ENCODE results near the gene KRTAP12-1. TPM values are rescaled to one million over a fixed set of nuclear protein-coding genes. Genes with fewer than 3 reads are reported as not detected.
A peak's percentile ranks its signal among the peaks of the same experiment; 100 is the strongest.

Gene KRTAP12-1
- total RNA-seq, 1 donor from 2014 or later, result not detected

DNA sequence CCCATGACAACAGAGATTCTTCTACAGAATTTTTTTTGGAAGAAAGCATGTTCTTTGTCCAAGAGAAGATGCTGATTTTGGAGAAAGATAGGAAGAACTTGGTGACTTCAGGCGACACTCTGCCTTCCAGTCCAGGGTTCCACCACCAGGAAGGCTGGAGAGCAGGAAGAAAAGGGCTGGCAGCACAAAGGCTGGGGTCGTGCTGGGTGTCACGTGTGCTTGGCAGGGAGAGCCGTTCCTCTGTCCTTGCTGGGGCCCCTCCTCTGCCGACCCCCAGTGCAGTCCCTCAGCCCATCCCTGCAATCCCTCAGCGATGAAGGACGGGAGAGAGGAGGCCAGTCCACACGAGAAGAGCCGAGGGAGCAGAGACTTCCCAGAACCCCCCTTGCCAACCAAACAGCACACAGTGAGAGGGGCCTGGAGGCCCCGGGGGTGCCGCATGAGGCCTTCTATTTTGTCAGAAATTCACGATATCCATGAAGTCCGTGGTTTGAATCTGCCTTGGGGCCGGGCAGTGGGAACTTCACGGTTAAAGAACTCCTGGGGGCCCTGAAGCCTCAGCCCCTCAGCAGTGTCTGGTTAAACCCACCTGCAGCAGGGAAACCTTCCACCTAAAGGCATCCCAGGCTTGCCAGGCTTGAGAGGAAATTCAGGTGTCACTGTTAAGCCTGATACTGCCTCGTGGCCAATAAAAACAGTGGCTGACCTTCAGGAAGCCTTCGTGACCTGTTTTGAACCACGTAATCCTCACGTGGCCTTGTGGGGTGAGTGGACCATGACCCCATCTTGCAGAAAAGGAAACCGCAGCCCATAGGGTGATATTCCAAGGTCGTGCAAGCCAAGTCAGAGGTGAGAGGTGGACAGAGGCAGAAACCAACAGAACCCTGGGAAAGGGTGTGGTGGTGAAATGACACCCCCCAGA lies 18.4 kb upstream of the KRTAP12-1 start:
- peaks cover 8% of the 10 kb centered on the region for H3K4me1 Mint-ChIP-seq (ENCODE audit: low read depth, unreplicated experiment)
- Histone ChIP-seq H3K27me3 (ENCODE audit: insufficient read depth, low read length) (peaks cover 25% of the 10 kb centered on the region), H3K36me3 (ENCODE audit: insufficient read depth, low read length) (no peaks in the 10 kb centered on the region), H3K4me3 (ENCODE audit: insufficient read depth, low read depth, low read length) (no peak overlapping the region), H3K9ac (ENCODE audit: low read length) (no peak overlapping the region), H2AFZ (ENCODE audit: low read depth, low read length) (no peak overlapping the region), H3K4me1 (ENCODE audit: insufficient read depth, low read length) (no peaks in the 10 kb centered on the region), H3K4me2 (ENCODE audit: low read length) (no peak overlapping the region), H4K20me1 (ENCODE audit: insufficient read depth, low read length) (no peaks in the 10 kb centered on the region), H3K27ac (ENCODE audit: low read depth, low read length) (no peak overlapping the region), H3K79me2 (ENCODE audit: insufficient read depth, low read length) (no peaks in the 10 kb centered on the region), H3K9me3 (ENCODE audit: insufficient read depth, low read depth, low read length) (no peaks in the 10 kb centered on the region)
- H3K27me3 Mint-ChIP-seq (ENCODE audit: low read depth, unreplicated experiment), result peaks cover 69% of the 10 kb centered on the region
- FAIRE-seq (no peak), DNase-seq (ENCODE audit: low read depth) (no peak)
- peaks cover 12% of the 10 kb centered on the region for H3K9me3 Mint-ChIP-seq (ENCODE audit: unreplicated experiment)
- no peaks in the 10 kb centered on the region for H3K36me3 Mint-ChIP-seq (ENCODE audit: low read depth, unreplicated experiment)
- H3K4me3 Mint-ChIP-seq (ENCODE audit: unreplicated experiment), result no peak overlapping the region
- TF ChIP-seq, protein P1, sequence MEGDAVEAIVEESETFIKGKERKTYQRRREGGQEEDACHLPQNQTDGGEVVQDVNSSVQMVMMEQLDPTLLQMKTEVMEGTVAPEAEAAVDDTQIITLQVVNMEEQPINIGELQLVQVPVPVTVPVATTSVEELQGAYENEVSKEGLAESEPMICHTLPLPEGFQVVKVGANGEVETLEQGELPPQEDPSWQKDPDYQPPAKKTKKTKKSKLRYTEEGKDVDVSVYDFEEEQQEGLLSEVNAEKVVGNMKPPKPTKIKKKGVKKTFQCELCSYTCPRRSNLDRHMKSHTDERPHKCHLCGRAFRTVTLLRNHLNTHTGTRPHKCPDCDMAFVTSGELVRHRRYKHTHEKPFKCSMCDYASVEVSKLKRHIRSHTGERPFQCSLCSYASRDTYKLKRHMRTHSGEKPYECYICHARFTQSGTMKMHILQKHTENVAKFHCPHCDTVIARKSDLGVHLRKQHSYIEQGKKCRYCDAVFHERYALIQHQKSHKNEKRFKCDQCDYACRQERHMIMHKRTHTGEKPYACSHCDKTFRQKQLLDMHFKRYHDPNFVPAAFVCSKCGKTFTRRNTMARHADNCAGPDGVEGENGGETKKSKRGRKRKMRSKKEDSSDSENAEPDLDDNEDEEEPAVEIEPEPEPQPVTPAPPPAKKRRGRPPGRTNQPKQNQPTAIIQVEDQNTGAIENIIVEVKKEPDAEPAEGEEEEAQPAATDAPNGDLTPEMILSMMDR (IDR thresholded peaks at IDR 0.05; ENCODE audit: insufficient read depth, low read depth, low read length), result no peak
- no peak for TF ChIP-seq EZH2 (IDR thresholded peaks at IDR 0.05; ENCODE audit: insufficient read depth, low read length)
- peak overlapping the region; percentile 41 for H3K27ac Mint-ChIP-seq (ENCODE audit: unreplicated experiment)

GRCh38 chr21:44699502-44700001 lies 17.6 kb upstream of the KRTAP12-1 start:
- no peaks in the 10 kb centered on the region for H4K20me1 ChIP-seq (ENCODE audit: insufficient read depth, low read length)
- Mint-ChIP-seq H3K9me3 (ENCODE audit: unreplicated experiment) (peaks cover 9% of the 10 kb centered on the region), H3K27me3 (ENCODE audit: low read depth, unreplicated experiment) (peaks cover 61% of the 10 kb centered on the region), H3K36me3 (ENCODE audit: low read depth, unreplicated experiment) (no peaks in the 10 kb centered on the region), H3K27ac (ENCODE audit: unreplicated experiment) (no peak overlapping the region), H3K4me1 (ENCODE audit: low read depth, unreplicated experiment) (peaks cover 8% of the 10 kb centered on the region), H3K4me3 (ENCODE audit: unreplicated experiment) (no peak overlapping the region)
- H3K27me3 ChIP-seq (ENCODE audit: insufficient read depth, low read length), result peaks cover 25% of the 10 kb centered on the region
- no peaks in the 10 kb centered on the region for H3K9me3 ChIP-seq (ENCODE audit: insufficient read depth, low read depth, low read length)
- DNase-seq (ENCODE audit: low read depth), result no peak
- H3K36me3 ChIP-seq (ENCODE audit: insufficient read depth, low read length), result no peaks in the 10 kb centered on the region
- FAIRE-seq, result no peak
- H3K4me3 ChIP-seq (ENCODE audit: insufficient read depth, low read depth, low read length), result no peak overlapping the region
- no peak overlapping the region for H3K4me2 ChIP-seq (ENCODE audit: low read length)
- no peak overlapping the region for H2AFZ ChIP-seq (ENCODE audit: low read depth, low read length)
- no peaks in the 10 kb centered on the region for H3K4me1 ChIP-seq (ENCODE audit: insufficient read depth, low read length)
- H3K27ac ChIP-seq (ENCODE audit: low read depth, low read length), result no peak overlapping the region
- H3K9ac ChIP-seq (ENCODE audit: low read length), result no peak overlapping the region
- TF ChIP-seq, protein P1 (IDR thresholded peaks at IDR 0.05; ENCODE audit: insufficient read depth, low read depth, low read length), result no peak
- no peak for TF ChIP-seq EZH2 (IDR thresholded peaks at IDR 0.05; ENCODE audit: insufficient read depth, low read length)
- H3K79me2 ChIP-seq (ENCODE audit: insufficient read depth, low read length), result no peaks in the 10 kb centered on the region
